DND-41 (cell line): ENCODE results near the gene SEMA6A.

Experiments used
- ATAC-seq: fragments of 200-7000 bp; cut with Tn5 transposase; 3 replicates; pipeline ENCODE4 v1.9.1; 2021; ENCODE audit warnings: low read depth; ENCODE audit not compliant: insufficient read depth
- DNase-seq: peaks from one replicate; pipeline ENCODE4 v3.0.0-alpha.2; 2020
- H2AFZ ChIP-seq: 2 replicates; pipeline ENCODE4 v1.6.0; 2012; ENCODE audit warnings: low read depth, low read length
- H3K27ac ChIP-seq: 2 replicates; pipeline ENCODE4 v1.5.1; 2012; ENCODE audit warnings: low read length, inconsistent platforms
- H3K27me3 ChIP-seq: fragments of 200-600 bp; sonication (generic); 2 replicates; pipeline ENCODE4 v1.6.0; 2012; ENCODE audit warnings: low read length, mild to moderate bottlenecking, inconsistent platforms; ENCODE audit not compliant: insufficient read depth, poor library complexity
- H3K36me3 ChIP-seq: 2 replicates; pipeline ENCODE4 v1.5.1; 2012; ENCODE audit warnings: low read length, inconsistent platforms; ENCODE audit not compliant: insufficient read depth
- H3K4me1 ChIP-seq: 2 replicates; pipeline ENCODE4 v1.5.1; 2012; ENCODE audit warnings: mild to moderate bottlenecking, low read length; ENCODE audit not compliant: insufficient read depth
- H3K4me2 ChIP-seq: 2 replicates; pipeline ENCODE4 v1.6.0; 2012; ENCODE audit warnings: mild to moderate bottlenecking, moderate library complexity, low read length, inconsistent platforms; ENCODE audit not compliant: insufficient read depth
- H3K4me3 ChIP-seq, 2 experiments: fragments of 200-600 bp in 1 of 2; shearing (Covaris generic) in 1 of 2; 2 replicates each; pipeline ENCODE4 v1.5.1; 2012 to 2016; ENCODE audit warnings: inconsistent platforms in 2 of 2, low read length in 2 of 2, mild to moderate bottlenecking in 2 of 2, low read depth in 1 of 2, moderate library complexity in 1 of 2
- H3K79me2 ChIP-seq: 2 replicates; pipeline ENCODE4 v1.6.0; 2012; ENCODE audit warnings: low read length, inconsistent platforms; ENCODE audit not compliant: insufficient read depth
- H3K9ac ChIP-seq: 2 replicates; pipeline ENCODE4 v1.6.0; 2012; ENCODE audit warnings: low read depth, mild to moderate bottlenecking, inconsistent platforms, low read length, moderate library complexity
- H3K9me3 ChIP-seq: 2 replicates; pipeline ENCODE4 v1.5.1; 2012; ENCODE audit warnings: low read length, moderate library complexity, mild to moderate bottlenecking, inconsistent platforms; ENCODE audit not compliant: insufficient read depth, severe bottlenecking
- H4K20me1 ChIP-seq: 2 replicates; pipeline ENCODE4 v1.6.0; 2012; ENCODE audit warnings: low read length; ENCODE audit not compliant: insufficient read depth
- CTCF ChIP-seq: IDR thresholded peaks from 2 replicates; pipeline ENCODE4 v1.5.1; 2012; ENCODE audit warnings: borderline replicate concordance, low read length, moderate library complexity, mild to moderate bottlenecking; ENCODE audit not compliant: poor library complexity, severe bottlenecking; ENCODE audit errors: extremely low read depth
- EZH2 ChIP-seq: IDR thresholded peaks from 3 replicates; pipeline ENCODE4 v1.6.1; 2012; ENCODE audit warnings: borderline replicate concordance, low read depth, mild to moderate bottlenecking, moderate library complexity, low read length, inconsistent platforms; ENCODE audit not compliant: severe bottlenecking

Gene SEMA6A

GRCh38 chr5:116510517-116510916 is 64.1 kb downstream of the SEMA6A start:
- no peaks in the 10 kb centered on the region for H4K20me1 ChIP-seq
- H3K27ac ChIP-seq: no peak overlapping the region
- H3K36me3 ChIP-seq: no peaks in the 10 kb centered on the region
- H3K27me3 ChIP-seq: no peaks in the 10 kb centered on the region
- no peak overlapping the region for H3K4me2 ChIP-seq
- H3K79me2 ChIP-seq: no peaks in the 10 kb centered on the region
- H2AFZ ChIP-seq: no peak overlapping the region
- TF ChIP-seq EZH2: no peak
- TF ChIP-seq CTCF: no peak
- no peak for DNase-seq
- no peaks in the 10 kb centered on the region for H3K9me3 ChIP-seq
- H3K4me3 ChIP-seq: no peak overlapping the region
- H3K4me1 ChIP-seq: no peaks in the 10 kb centered on the region
- no peak for ATAC-seq
- no peak overlapping the region for H3K9ac ChIP-seq

GRCh38 chr5:116509483-116510244 is 65.0 kb downstream of the SEMA6A start:
- H3K4me2 ChIP-seq: no peak overlapping the region

GRCh38 chr5:116508835-116509234 is 65.8 kb downstream of the SEMA6A start:
- no peaks in the 10 kb centered on the region for H3K79me2 ChIP-seq
- DNase-seq (no peak), ATAC-seq (no peak)
- H3K9me3 ChIP-seq: no peaks in the 10 kb centered on the region
- no peaks in the 10 kb centered on the region for H3K36me3 ChIP-seq
- H3K4me3 ChIP-seq: no peak overlapping the region
- H4K20me1 ChIP-seq: no peaks in the 10 kb centered on the region
- H3K4me2 ChIP-seq: no peak overlapping the region
- no peak overlapping the region for H2AFZ ChIP-seq
- H3K27me3 ChIP-seq: no peaks in the 10 kb centered on the region
- H3K27ac ChIP-seq: no peak overlapping the region
- no peak overlapping the region for H3K9ac ChIP-seq
- H3K4me1 ChIP-seq: no peaks in the 10 kb centered on the region
- TF ChIP-seq CTCF (no peak), EZH2 (no peak)

More at GRCh38 chr5:116509483-116510244, 65.0 kb downstream of the SEMA6A start:
- no peak overlapping the region for H3K27ac ChIP-seq
- H4K20me1 ChIP-seq: no peaks in the 10 kb centered on the region
- no peak overlapping the region for H3K9ac ChIP-seq
- H3K27me3 ChIP-seq: no peaks in the 10 kb centered on the region
- no peak for ATAC-seq
- H3K4me1 ChIP-seq: no peaks in the 10 kb centered on the region
- TF ChIP-seq EZH2: no peak
- no peak for TF ChIP-seq CTCF
- no peak overlapping the region for H2AFZ ChIP-seq
- H3K79me2 ChIP-seq: no peaks in the 10 kb centered on the region
- no peak for DNase-seq
- H3K36me3 ChIP-seq: no peaks in the 10 kb centered on the region
- H3K9me3 ChIP-seq: no peaks in the 10 kb centered on the region
- H3K4me3 ChIP-seq: no peak overlapping the region
